ENCODE measurements around the gene ALKBH4.
A peak's percentile ranks its signal among the peaks of the same experiment; 100 is the strongest.

The ALKBH4 gene

GRCh38 chr7:102447311-102447710 is 17.4 kb downstream of the ALKBH4 start:
- no peak for TF ChIP-seq CTCF (conservative IDR thresholded peaks at IDR 0.05; ENCODE audit: control insufficient read depth, insufficient read depth, low read depth, low read length)
- no peak overlapping the region for H3K4me3 ChIP-seq (ENCODE audit: control insufficient read depth, low read depth, low read length)
- DNase-seq (ENCODE audit: low read depth): no peak

- TF ChIP-seq CTCF (conservative IDR thresholded peaks at IDR 0.05; ENCODE audit: control insufficient read depth, insufficient read depth, low read depth, low read length): no peak
- H3K4me3 ChIP-seq (ENCODE audit: control insufficient read depth, low read depth, low read length): no peak overlapping the region
- no peak for DNase-seq (ENCODE audit: low read depth)
Observed at GRCh38 chr7:102446387-102447156, 18.1 kb downstream of the ALKBH4 start.

- no peak overlapping the region for H3K4me3 ChIP-seq (ENCODE audit: control insufficient read depth, low read depth, low read length)
- no peak for TF ChIP-seq CTCF (conservative IDR thresholded peaks at IDR 0.05; ENCODE audit: control insufficient read depth, insufficient read depth, low read depth, low read length)
- DNase-seq (ENCODE audit: low read depth): no peak
Observed at GRCh38 chr7:102445674-102446071, 19.0 kb downstream of the ALKBH4 start.

GRCh38 chr7:102444961-102445673 is 19.5 kb downstream of the ALKBH4 start:
- no peak for DNase-seq (ENCODE audit: low read depth)
- TF ChIP-seq CTCF (conservative IDR thresholded peaks at IDR 0.05; ENCODE audit: control insufficient read depth, insufficient read depth, low read depth, low read length): no peak
- H3K4me3 ChIP-seq (ENCODE audit: control insufficient read depth, low read depth, low read length): no peak overlapping the region

- DNase-seq (ENCODE audit: low read depth): peak; percentile 77
- no peak for TF ChIP-seq CTCF (conservative IDR thresholded peaks at IDR 0.05; ENCODE audit: control insufficient read depth, insufficient read depth, low read depth, low read length)
- no peak overlapping the region for H3K4me3 ChIP-seq (ENCODE audit: control insufficient read depth, low read depth, low read length)
Observed at GRCh38 chr7:102439963-102440795, 24.5 kb downstream of the ALKBH4 start.

- TF ChIP-seq CTCF (conservative IDR thresholded peaks at IDR 0.05; ENCODE audit: control insufficient read depth, insufficient read depth, low read depth, low read length): no peak
- H3K4me3 ChIP-seq (ENCODE audit: control insufficient read depth, low read depth, low read length): no peak overlapping the region
- no peak for DNase-seq (ENCODE audit: low read depth)
Observed at GRCh38 chr7:102436118-102436517, 28.5 kb downstream of the ALKBH4 start.
